Germinal center (tissue), 1 donor: Measurements from ENCODE around the gene NSUN4.
"Not testable (repeated sequence)": the region's sequence is repeated elsewhere in the genome, so short reads cannot be mapped to it uniquely, and the experiment has no call there.

Experiments
- DNase-seq: peaks from one replicate; pipeline ENCODE4 v3.0.0; 2012; ENCODE audit warnings: mixed read lengths, low spot score

The NSUN4 gene

GRCh38 chr1:46340404-46341221 is at the start of gene NSUN4:
NSUN4 (plus strand) TSS chr1:46340807; CDS start chr1:46340827, 20 bp downstream.
- DNase-seq: peak; percentile 84

- no peak for DNase-seq
These were observed 45.3 kb upstream of the NSUN4 start for GRCh38 chr1:46295306-46295705.

- no peak for DNase-seq
These were observed 42.2 kb upstream of the NSUN4 start for GRCh38 chr1:46298387-46298786.

- no peak for DNase-seq
These were observed 39.8 kb upstream of the NSUN4 start for GRCh38 chr1:46300673-46301405.

GRCh38 chr1:46301406-46301807 is 39.2 kb upstream of the NSUN4 start:
- no peak for DNase-seq

GRCh38 chr1:46301808-46302640 is 38.6 kb upstream of the NSUN4 start:
- DNase-seq: peak; percentile 78

- DNase-seq: peak; percentile 37
These were observed 38.0 kb upstream of the NSUN4 start for GRCh38 chr1:46302641-46303037.

- DNase-seq: peak; percentile 89
These were observed 37.4 kb upstream of the NSUN4 start, which contains the start of the genes LRRC41 and UQCRH for GRCh38 chr1:46303038-46303871. LRRC41 (minus strand) TSS chr1:46303616; CDS start chr1:46303322, 294 bp downstream. UQCRH (plus strand) TSS chr1:46303698; CDS start chr1:46303767, 69 bp downstream.

GRCh38 chr1:46303872-46304326 is 36.7 kb upstream of the NSUN4 start:
- DNase-seq: peak; percentile 17

GRCh38 chr1:46306159-46306530 is 34.5 kb upstream of the NSUN4 start:
- DNase-seq: no peak

GRCh38 chr1:46309401-46310159 is 31.0 kb upstream of the NSUN4 start:
- DNase-seq: no peak

GRCh38 chr1:46310321-46310720 is 30.3 kb upstream of the NSUN4 start:
- no peak for DNase-seq

- no peak for DNase-seq
These were observed 24.8 kb upstream of the NSUN4 start for GRCh38 chr1:46315669-46316403.

GRCh38 chr1:46317323-46317722 is 23.3 kb upstream of the NSUN4 start:
- DNase-seq: no peak

- DNase-seq: not testable (repeated sequence)
These were observed 21.3 kb upstream of the NSUN4 start for GRCh38 chr1:46319301-46319700.

GRCh38 chr1:46319960-46320914 is 20.4 kb upstream of the NSUN4 start:
- not testable (repeated sequence) for DNase-seq

- not testable (repeated sequence) for DNase-seq
These were observed 18.4 kb upstream of the NSUN4 start for GRCh38 chr1:46322191-46322590.

- not testable (repeated sequence) for DNase-seq
These were observed 15.1 kb upstream of the NSUN4 start for GRCh38 chr1:46325285-46326076.
